ENCODE results near the gene AP2M1. TPM values are rescaled to one million over a fixed set of nuclear protein-coding genes. Genes with fewer than 3 reads are reported as not detected.
A peak's percentile ranks its signal among the peaks of the same experiment; 100 is the strongest.
"Not testable (repeated sequence)": the region's sequence is repeated elsewhere in the genome, so short reads cannot be mapped to it uniquely, and the experiment has no call there.

Gene AP2M1
- total RNA-seq = 100 to 1,000 TPM; 211 to 219 TPM
- long read RNA-seq, transcript AP2M1-202 (11 exons, 2,091 nt) = major isoform, 107 of 483 reads
- long read RNA-seq, transcript AP2M1-207 (10 exons, 1,950 nt) = minor isoform, 16 of 483 reads
- long read RNA-seq, partial matches to known transcripts = 41 of 483 reads
- long read RNA-seq, other reads (novel, unspliced or antisense) = 319 of 483 reads

- intact Hi-C loops (cut with DNase I, micrococcal nuclease) = no loop called here
- ATAC-seq (peak; percentile 92), DNase-seq (peak; percentile 97 to 99)
Observed at GRCh38 chr3:184174646-184175492, at the start of gene AP2M1. AP2M1 (plus strand) TSS chr3:184174855; CDS start chr3:184176994, 2,139 bp downstream.

GRCh38 chr3:184126006-184126405 lies 48.6 kb upstream of the AP2M1 start:
- DNase-seq = no peak
- no peak for ATAC-seq
- intact Hi-C loops (cut with DNase I, micrococcal nuclease) = no loop called here

GRCh38 chr3:184129012-184129411 lies 45.6 kb upstream of the AP2M1 start:
- ATAC-seq (peak; percentile 50), DNase-seq (peak in 1 of 2 donors; percentile 26)
- intact Hi-C loops (cut with DNase I, micrococcal nuclease) = no loop called here

GRCh38 chr3:184132945-184133344 lies 41.7 kb upstream of the AP2M1 start:
- no peak for DNase-seq
- no peak for ATAC-seq
- intact Hi-C loops (cut with DNase I, micrococcal nuclease) = loop anchor here in 1 of 2 donors (10.0 kb wide), 1 partner anchor 112 kb away; the partner anchor contains the start of genes ALG3 and EEF1AKMT4

- DNase-seq (peak; percentile 86 to 87), ATAC-seq (peak; percentile 75)
- intact Hi-C loops (cut with DNase I, micrococcal nuclease) = loop anchor here in 1 of 2 donors (10.0 kb wide), 1 partner anchor 111 kb away; the partner anchor contains the start of genes ALG3 and EEF1AKMT4
Observed at GRCh38 chr3:184133840-184134745, 40.6 kb upstream of the AP2M1 start.

GRCh38 chr3:184134746-184135148 lies 39.9 kb upstream of the AP2M1 start:
- intact Hi-C loops (cut with DNase I, micrococcal nuclease) = loop anchor here in 1 of 2 donors (10.0 kb wide), 1 partner anchor 110 kb away; the partner anchor contains the start of genes ALG3 and EEF1AKMT4
- ATAC-seq (no peak), DNase-seq (no peak)

- DNase-seq (peak; percentile 92 to 93), ATAC-seq (peak; percentile 91)
- intact Hi-C loops (cut with DNase I, micrococcal nuclease) = loop anchor here in 1 of 2 donors (10.0 kb wide), 1 partner anchor 109 kb away; the partner anchor contains the start of genes ALG3 and EEF1AKMT4
Observed at GRCh38 chr3:184135149-184135910, 39.3 kb upstream of the AP2M1 start, which contains the start of gene EIF2B5. EIF2B5 (plus strand) TSS chr3:184135358; CDS start chr3:184135386, 28 bp downstream.

GRCh38 chr3:184135911-184136260 lies 38.8 kb upstream of the AP2M1 start:
- DNase-seq (no peak), ATAC-seq (no peak)
- intact Hi-C loops (cut with DNase I, micrococcal nuclease) = loop anchor here in 1 of 2 donors (10.0 kb wide), 1 partner anchor 109 kb away; the partner anchor contains the start of genes ALG3 and EEF1AKMT4

GRCh38 chr3:184140436-184140835 lies 34.2 kb upstream of the AP2M1 start:
- intact Hi-C loops (cut with DNase I, micrococcal nuclease) = no loop called here
- ATAC-seq (no peak), DNase-seq (no peak)

GRCh38 chr3:184142199-184142598 lies 32.5 kb upstream of the AP2M1 start:
- intact Hi-C loops (cut with DNase I, micrococcal nuclease) = no loop called here
- no peak for DNase-seq
- ATAC-seq = no peak

- no peak for ATAC-seq
- intact Hi-C loops (cut with DNase I, micrococcal nuclease) = no loop called here
- no peak for DNase-seq
Observed at GRCh38 chr3:184143327-184143726, 31.3 kb upstream of the AP2M1 start.

- ATAC-seq = no peak
- no peak for DNase-seq
- intact Hi-C loops (cut with DNase I, micrococcal nuclease) = no loop called here
Observed at GRCh38 chr3:184144505-184144904, 30.1 kb upstream of the AP2M1 start.

GRCh38 chr3:184145111-184145524 lies 29.5 kb upstream of the AP2M1 start:
- ATAC-seq (peak; percentile 89), DNase-seq (peak; percentile 53 to 58)
- intact Hi-C loops (cut with DNase I, micrococcal nuclease) = no loop called here

- ATAC-seq (peak; percentile 64), DNase-seq (no peak)
- intact Hi-C loops (cut with DNase I, micrococcal nuclease) = no loop called here
Observed at GRCh38 chr3:184145751-184146270, 28.8 kb upstream of the AP2M1 start.

GRCh38 chr3:184148076-184148475 lies 26.6 kb upstream of the AP2M1 start:
- ATAC-seq (peak; percentile 65), DNase-seq (no peak)
- intact Hi-C loops (cut with DNase I, micrococcal nuclease) = no loop called here

GRCh38 chr3:184149123-184149522 lies 25.5 kb upstream of the AP2M1 start:
- DNase-seq = no peak
- ATAC-seq = no peak
- intact Hi-C loops (cut with DNase I, micrococcal nuclease) = no loop called here

- intact Hi-C loops (cut with DNase I, micrococcal nuclease); DNase-seq; ATAC-seq: not testable (repeated sequence)
Observed at GRCh38 chr3:184149770-184150169, 24.9 kb upstream of the AP2M1 start.
